Measurements from ENCODE around the gene CRYAA. TPM values are rescaled to one million over a fixed set of nuclear protein-coding genes. Genes with fewer than 3 reads are reported as not detected.

Gene CRYAA
- total RNA-seq, 1 donor from 2014 or later: not detected

- no peaks in the 10 kb centered on the region for H4K20me1 ChIP-seq (ENCODE audit: low read depth)
- no peaks in the 10 kb centered on the region for H3K36me3 ChIP-seq
- DNase-seq (ENCODE audit: low spot score): no peak
- Mint-ChIP-seq H3K27ac (no peak overlapping the region), H3K9me3 (peaks cover 6% of the 10 kb centered on the region), H3K36me3 (no peaks in the 10 kb centered on the region), H3K4me1 (peaks cover 20% of the 10 kb centered on the region), H3K27me3 (ENCODE audit: insufficient read depth, low read depth) (peaks cover 19% of the 10 kb centered on the region), H3K4me3 (no peak overlapping the region)
- H3K27me3 ChIP-seq: no peaks in the 10 kb centered on the region
- no peak overlapping the region for H3K27ac ChIP-seq
- H3K79me2 ChIP-seq (ENCODE audit: low read depth): no peaks in the 10 kb centered on the region
- H2AFZ ChIP-seq (replicated peaks): no peak overlapping the region
- TF ChIP-seq EZH2 (IDR thresholded peaks at IDR 0.05) (no peak), CTCF (IDR thresholded peaks at IDR 0.05) (no peak), EZH2phosphoT487 (IDR thresholded peaks at IDR 0.05) (no peak)
- no peak overlapping the region for H3K4me2 ChIP-seq
- H3K4me3 ChIP-seq: no peak overlapping the region
- no peaks in the 10 kb centered on the region for H3F3A ChIP-seq (ENCODE audit: low read depth)
- H3K4me1 ChIP-seq: no peaks in the 10 kb centered on the region
- H3K9ac ChIP-seq: no peak overlapping the region
- H3K9me3 ChIP-seq (ENCODE audit: low read depth): no peaks in the 10 kb centered on the region
Measured at GRCh38 chr21:43190951-43191350, 22.1 kb downstream of the CRYAA start.

GRCh38 chr21:43191521-43191920, 22.7 kb downstream of the CRYAA start:
- DNase-seq (ENCODE audit: low spot score): no peak
- TF ChIP-seq EZH2phosphoT487 (IDR thresholded peaks at IDR 0.05): no peak
- H3K27me3 ChIP-seq: no peaks in the 10 kb centered on the region
- no peaks in the 10 kb centered on the region for H3K9me3 ChIP-seq (ENCODE audit: low read depth)
- H2AFZ ChIP-seq (replicated peaks): no peak overlapping the region
- Mint-ChIP-seq H3K4me3 (no peak overlapping the region), H3K27me3 (ENCODE audit: insufficient read depth, low read depth) (peaks cover 19% of the 10 kb centered on the region), H3K4me1 (peaks cover 23% of the 10 kb centered on the region), H3K36me3 (no peaks in the 10 kb centered on the region), H3K27ac (no peak overlapping the region), H3K9me3 (peaks cover 6% of the 10 kb centered on the region)
- H3K9ac ChIP-seq: no peak overlapping the region
- H3K27ac ChIP-seq: no peak overlapping the region
- no peaks in the 10 kb centered on the region for H3F3A ChIP-seq (ENCODE audit: low read depth)
- no peak overlapping the region for H3K4me3 ChIP-seq
- H4K20me1 ChIP-seq (ENCODE audit: low read depth): no peaks in the 10 kb centered on the region
- H3K4me2 ChIP-seq: no peak overlapping the region
- H3K4me1 ChIP-seq: no peaks in the 10 kb centered on the region
- no peaks in the 10 kb centered on the region for H3K36me3 ChIP-seq
- no peaks in the 10 kb centered on the region for H3K79me2 ChIP-seq (ENCODE audit: low read depth)

- H3K4me3 Mint-ChIP-seq: no peak overlapping the region
- Histone ChIP-seq H3K27me3 (no peaks in the 10 kb centered on the region), H4K20me1 (ENCODE audit: low read depth) (no peaks in the 10 kb centered on the region), H3K9me3 (ENCODE audit: low read depth) (no peaks in the 10 kb centered on the region), H3K4me3 (no peak overlapping the region), H3F3A (ENCODE audit: low read depth) (peaks cover 3% of the 10 kb centered on the region), H3K4me1 (peaks cover 1% of the 10 kb centered on the region), H3K9ac (no peak overlapping the region), H2AFZ (replicated peaks) (no peak overlapping the region), H3K79me2 (ENCODE audit: low read depth) (no peaks in the 10 kb centered on the region), H3K4me2 (no peak overlapping the region), H3K36me3 (no peaks in the 10 kb centered on the region), H3K27ac (no peak overlapping the region)
- peaks cover 27% of the 10 kb centered on the region for H3K4me1 Mint-ChIP-seq
- no peaks in the 10 kb centered on the region for H3K36me3 Mint-ChIP-seq
- no peak for DNase-seq (ENCODE audit: low spot score)
- no peak overlapping the region for H3K27ac Mint-ChIP-seq
- H3K27me3 Mint-ChIP-seq (ENCODE audit: insufficient read depth, low read depth): peaks cover 19% of the 10 kb centered on the region
- peaks cover 6% of the 10 kb centered on the region for H3K9me3 Mint-ChIP-seq
- TF ChIP-seq CTCF (IDR thresholded peaks at IDR 0.05): no peak
- no peak for TF ChIP-seq EZH2phosphoT487 (IDR thresholded peaks at IDR 0.05)
- TF ChIP-seq EZH2 (IDR thresholded peaks at IDR 0.05): no peak
Measured at GRCh38 chr21:43191971-43192370, 23.2 kb downstream of the CRYAA start.

- Histone ChIP-seq H3K4me3 (no peak overlapping the region), H3K27ac (no peak overlapping the region), H3K4me2 (no peak overlapping the region), H3K36me3 (no peaks in the 10 kb centered on the region), H3K27me3 (no peaks in the 10 kb centered on the region), H3K4me1 (peaks cover 8% of the 10 kb centered on the region), H4K20me1 (ENCODE audit: low read depth) (no peaks in the 10 kb centered on the region), H2AFZ (replicated peaks) (no peak overlapping the region), H3K9ac (no peak overlapping the region), H3K79me2 (ENCODE audit: low read depth) (no peaks in the 10 kb centered on the region), H3K9me3 (ENCODE audit: low read depth) (no peaks in the 10 kb centered on the region), H3F3A (ENCODE audit: low read depth) (peaks cover 10% of the 10 kb centered on the region)
- Mint-ChIP-seq H3K27ac (no peak overlapping the region), H3K4me3 (peak overlapping the region; percentile 2), H3K36me3 (no peaks in the 10 kb centered on the region), H3K4me1 (peaks cover 30% of the 10 kb centered on the region), H3K9me3 (peaks cover 8% of the 10 kb centered on the region), H3K27me3 (ENCODE audit: insufficient read depth, low read depth) (peaks cover 17% of the 10 kb centered on the region)
- DNase-seq (ENCODE audit: low spot score): no peak
- TF ChIP-seq EZH2 (IDR thresholded peaks at IDR 0.05): no peak
- no peak for TF ChIP-seq CTCF (IDR thresholded peaks at IDR 0.05)
- no peak for TF ChIP-seq EZH2phosphoT487 (IDR thresholded peaks at IDR 0.05)
Measured at GRCh38 chr21:43192501-43193081, 23.8 kb downstream of the CRYAA start.
